Coronary artery (tissue), 2 donors: ENCODE measurements around the gene ZNF219.
A peak's percentile ranks its signal among the peaks of the same experiment; 100 is the strongest.

ENCODE experiments used
- DNase-seq: peaks from one replicate; pipeline ENCODE4 v3.0.0-alpha.2; 2017; ENCODE audit warnings: low spot score
- H3K27ac ChIP-seq, 2 donors: fragments of 200-600 bp; sonication (generic); one replicate each; pipeline ENCODE4 v1.5.1; 2016 to 2019
- H3K4me3 ChIP-seq: fragments of 200-600 bp; sonication (generic); 2 replicates; pipeline ENCODE4 v1.5.1; 2016; ENCODE audit warnings: mild to moderate bottlenecking, moderate library complexity
- TF ChIP-seq, protein P1 (sequence below): fragments of 200-600 bp; sonication (generic); IDR thresholded peaks from one replicate; pipeline ENCODE4 v1.5.1; 2019; ENCODE audit warnings: antibody characterized with exemption

ZNF219 gene

DNA sequence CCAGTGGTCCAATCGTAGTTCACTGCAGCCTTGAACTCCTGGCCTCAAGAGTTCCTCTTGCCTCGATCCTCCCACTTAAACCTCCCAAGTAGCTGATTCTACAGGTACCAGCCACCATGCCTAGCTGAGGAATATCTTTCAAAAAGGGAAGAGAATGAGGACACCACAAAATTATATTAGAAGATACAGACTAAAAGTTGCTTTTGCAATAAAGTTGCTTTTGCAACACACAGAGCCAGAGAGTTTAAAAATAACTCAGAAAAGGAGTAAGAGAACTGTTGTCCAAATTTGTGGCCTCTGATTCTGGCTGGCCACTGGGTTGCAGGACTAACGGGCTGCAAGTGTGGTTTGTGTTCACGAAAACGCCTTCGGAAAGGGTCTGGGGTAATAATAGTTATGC, 22.2 kb upstream of the ZNF219 start:
- TF ChIP-seq, protein P1, sequence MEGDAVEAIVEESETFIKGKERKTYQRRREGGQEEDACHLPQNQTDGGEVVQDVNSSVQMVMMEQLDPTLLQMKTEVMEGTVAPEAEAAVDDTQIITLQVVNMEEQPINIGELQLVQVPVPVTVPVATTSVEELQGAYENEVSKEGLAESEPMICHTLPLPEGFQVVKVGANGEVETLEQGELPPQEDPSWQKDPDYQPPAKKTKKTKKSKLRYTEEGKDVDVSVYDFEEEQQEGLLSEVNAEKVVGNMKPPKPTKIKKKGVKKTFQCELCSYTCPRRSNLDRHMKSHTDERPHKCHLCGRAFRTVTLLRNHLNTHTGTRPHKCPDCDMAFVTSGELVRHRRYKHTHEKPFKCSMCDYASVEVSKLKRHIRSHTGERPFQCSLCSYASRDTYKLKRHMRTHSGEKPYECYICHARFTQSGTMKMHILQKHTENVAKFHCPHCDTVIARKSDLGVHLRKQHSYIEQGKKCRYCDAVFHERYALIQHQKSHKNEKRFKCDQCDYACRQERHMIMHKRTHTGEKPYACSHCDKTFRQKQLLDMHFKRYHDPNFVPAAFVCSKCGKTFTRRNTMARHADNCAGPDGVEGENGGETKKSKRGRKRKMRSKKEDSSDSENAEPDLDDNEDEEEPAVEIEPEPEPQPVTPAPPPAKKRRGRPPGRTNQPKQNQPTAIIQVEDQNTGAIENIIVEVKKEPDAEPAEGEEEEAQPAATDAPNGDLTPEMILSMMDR: no peak
- no peak for DNase-seq
- no peak overlapping the region for H3K27ac ChIP-seq

DNA sequence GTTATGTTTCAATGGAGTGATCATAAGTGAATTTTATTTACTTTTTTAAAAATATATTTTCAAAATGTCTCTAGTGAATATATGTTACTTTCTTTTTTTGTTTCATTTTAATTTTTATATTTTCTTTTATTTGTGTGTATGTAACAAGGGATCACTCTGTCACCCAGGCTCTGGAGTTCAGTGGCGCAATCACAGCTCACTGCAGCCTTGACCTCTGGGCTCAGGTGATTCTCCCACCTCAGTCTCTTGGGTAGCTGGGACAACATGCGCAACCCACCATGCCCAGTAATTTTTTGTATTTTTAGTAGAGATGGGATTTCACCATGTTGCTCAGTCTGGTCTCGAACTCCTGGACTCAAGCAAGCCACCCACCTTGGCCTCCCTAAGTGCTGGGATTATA, 20.5 kb upstream of the ZNF219 start:
- TF ChIP-seq, protein P1: no peak
- H3K4me3 ChIP-seq: no peak overlapping the region
- DNase-seq: no peak
- no peak overlapping the region for H3K27ac ChIP-seq

More for the DNA sequence above, 22.2 kb upstream of the ZNF219 start:
- no peak overlapping the region for H3K4me3 ChIP-seq

DNA sequence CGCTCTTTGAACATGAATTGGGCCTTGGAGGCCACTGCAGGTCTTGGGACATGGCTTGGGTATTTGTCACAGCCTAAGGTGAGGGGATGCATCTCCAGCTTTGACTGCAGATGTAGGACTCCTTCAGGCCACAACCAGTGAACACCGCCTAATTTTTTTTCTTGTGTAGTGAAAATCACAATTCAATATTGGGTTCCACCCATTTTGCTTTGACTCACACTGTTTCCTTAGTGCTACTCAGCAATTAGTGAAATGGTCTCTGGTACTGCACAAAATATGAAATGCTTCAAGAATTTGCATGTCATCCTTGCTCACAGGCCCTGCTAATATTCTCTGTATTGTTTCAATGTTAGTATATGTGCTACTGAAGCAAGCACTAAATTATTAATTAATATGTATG, 14.9 kb upstream of the ZNF219 start:
- DNase-seq: no peak
- TF ChIP-seq, protein P1: no peak
- Histone ChIP-seq H3K4me3 (no peak overlapping the region), H3K27ac (no peak overlapping the region)

DNA sequence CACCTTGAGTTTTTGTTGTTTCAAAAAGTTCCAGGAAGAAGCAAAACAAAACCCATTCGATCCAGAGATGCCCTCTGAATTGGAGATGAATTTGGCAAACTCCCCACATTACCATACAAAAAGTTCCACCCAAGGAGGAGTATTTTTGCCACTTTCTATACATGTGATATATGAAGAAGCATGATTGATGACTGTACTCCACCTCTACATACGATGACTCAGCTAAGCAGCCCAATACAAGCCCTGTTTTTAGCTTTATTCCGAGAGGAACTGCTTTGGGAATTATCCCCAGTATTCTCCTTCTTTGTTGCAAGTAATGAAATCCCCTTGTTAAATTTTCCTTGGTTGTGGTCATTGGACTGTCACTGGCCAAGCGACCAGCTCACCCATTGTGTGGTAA, 13.8 kb upstream of the ZNF219 start:
- TF ChIP-seq, protein P1: no peak

DNA sequence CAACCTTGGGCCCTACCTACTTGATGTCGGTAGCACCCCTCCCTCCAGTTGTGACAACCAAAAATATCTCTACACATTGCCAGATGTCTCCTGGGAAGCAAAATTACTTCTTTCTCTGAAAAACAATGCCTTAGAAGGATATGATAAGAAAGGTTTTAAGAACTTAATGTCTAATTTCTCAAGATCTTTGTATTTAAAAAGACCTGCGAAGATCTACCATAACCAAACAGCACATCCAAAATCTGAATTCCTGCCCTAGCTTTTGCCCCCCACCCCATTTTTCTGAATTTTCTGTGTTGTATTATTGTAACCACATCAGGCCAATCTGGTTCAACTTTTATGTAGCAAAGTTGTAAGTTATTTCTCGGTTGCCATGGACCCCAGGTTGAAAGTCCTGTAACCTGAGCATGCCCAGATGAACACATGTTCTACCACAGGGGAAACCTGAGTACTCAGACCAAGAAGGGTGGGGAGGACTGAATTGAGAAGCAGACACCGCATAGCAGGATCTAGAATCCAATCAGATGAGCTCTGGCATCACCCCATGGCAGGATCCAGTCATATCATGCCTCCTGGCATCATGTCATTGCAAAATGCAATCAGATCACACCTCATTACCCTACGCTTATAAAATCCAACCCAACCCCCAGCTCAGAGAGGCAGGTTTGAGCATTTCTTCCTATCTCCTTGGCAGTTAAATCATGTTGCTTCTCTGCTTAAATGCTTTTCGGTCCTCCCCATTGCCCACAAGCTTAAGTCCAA, 11.1 kb upstream of the ZNF219 start:
- Histone ChIP-seq H3K4me3 (no peak overlapping the region), H3K27ac (no peak overlapping the region)
- TF ChIP-seq, protein P1: no peak
- DNase-seq: no peak

More for the DNA sequence above, 13.8 kb upstream of the ZNF219 start:
- Histone ChIP-seq H3K4me3 (no peak overlapping the region), H3K27ac (no peak overlapping the region)
- DNase-seq: no peak

DNA sequence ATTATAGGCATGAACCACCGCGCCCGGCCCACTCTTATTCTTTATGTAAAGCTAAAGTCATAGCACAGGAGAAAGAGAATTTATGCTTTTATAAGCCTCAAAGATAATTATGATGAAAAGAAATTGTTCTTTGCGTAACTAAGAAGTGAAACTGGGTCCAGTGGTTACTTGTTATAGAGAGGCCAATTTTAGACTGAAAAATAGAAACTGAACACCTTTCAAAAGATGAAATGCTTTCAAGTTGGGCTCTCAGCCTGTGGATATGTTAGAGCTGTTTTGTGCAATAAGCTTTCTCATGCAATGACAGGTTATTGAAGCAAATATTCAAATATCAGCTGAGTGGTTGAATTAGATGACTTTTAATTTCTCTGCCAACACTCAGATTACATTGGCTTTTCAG, 10.3 kb upstream of the ZNF219 start:
- TF ChIP-seq, protein P1: no peak
- H3K27ac ChIP-seq: no peak overlapping the region
- no peak for DNase-seq
- H3K4me3 ChIP-seq: no peak overlapping the region

DNA sequence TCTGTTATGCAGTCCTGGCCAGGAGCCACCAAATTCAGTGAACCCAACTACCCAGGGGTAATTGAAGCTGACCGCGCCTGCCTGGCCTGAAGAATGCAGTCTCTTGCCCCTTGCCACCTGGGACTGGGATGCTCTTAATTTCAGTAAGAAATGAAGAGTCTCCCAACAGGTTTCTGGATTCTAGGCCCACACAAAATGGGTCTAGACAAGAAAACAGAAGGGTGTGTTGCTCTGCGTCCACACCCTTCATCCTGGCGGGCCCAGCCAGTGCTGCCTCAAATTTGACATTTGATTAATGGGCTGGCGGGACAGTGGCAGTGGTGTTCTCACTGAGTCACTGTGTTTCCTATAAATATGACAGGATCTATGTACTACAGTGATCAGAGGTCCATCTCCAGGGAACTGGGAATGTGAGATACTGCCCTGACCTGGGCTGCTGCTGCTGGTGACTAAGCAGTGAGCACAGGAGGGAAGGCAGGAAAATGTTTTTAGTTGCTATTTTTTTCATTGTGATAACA, 8.9 kb upstream of the ZNF219 start:
- DNase-seq: no peak
- H3K27ac ChIP-seq: peak overlapping the region; percentile 33 to 66
- no peak overlapping the region for H3K4me3 ChIP-seq
- TF ChIP-seq, protein P1: no peak
